Breast epithelium (tissue), 3 donors: ENCODE results near the gene ANGPT4.

Experiments used
- POLR2A ChIP-seq: fragments of 450-650 bp; IDR thresholded peaks from one replicate; pipeline ENCODE4 v1.6.1; 2016; ENCODE audit warnings: antibody characterized with exemption, mild to moderate bottlenecking, moderate library complexity
- POLR2AphosphoS5 ChIP-seq, 3 donors: sonication (generic); formaldehyde crosslinking; IDR thresholded peaks; one replicate each; pipeline ENCODE4 v1.6.1; 2017; ENCODE audit warnings: antibody characterized with exemption in 3 of 3

DNA sequence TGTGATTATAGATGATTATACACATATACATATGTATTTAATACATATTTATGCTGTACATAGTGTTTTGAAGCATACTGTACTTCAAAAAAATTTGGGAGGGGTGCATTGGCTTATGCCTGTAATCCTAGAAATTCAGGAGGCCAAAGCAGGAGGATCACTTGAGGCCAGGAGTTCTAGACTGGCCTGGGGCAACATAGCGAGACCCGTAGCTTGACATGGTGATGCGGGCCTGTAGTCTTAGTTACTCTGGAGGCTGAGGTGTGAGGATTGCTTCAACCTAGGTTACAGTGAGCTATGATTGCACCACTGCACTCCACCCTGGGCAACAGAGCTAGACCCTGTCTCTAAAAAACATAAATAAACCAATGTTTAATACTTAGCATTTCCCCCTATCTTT is 84.2 kb downstream of the ANGPT4 start:
- no peak for TF ChIP-seq POLR2AphosphoS5 (IDR thresholded peaks at IDR 0.05)
- no peak for TF ChIP-seq POLR2A
